MM.1S (cell line): ENCODE data around the gene TMEM62.

ENCODE experiments used
- DNase-seq: peaks from one replicate; pipeline ENCODE4 v3.0.0-alpha.2; 2015
- H2AFZ ChIP-seq: fragments of 300-600 bp; sonication (generic); 2 replicates; pipeline ENCODE4 v1.6.0; 2016; ENCODE audit warnings: antibody characterized with exemption, low read length
- H3F3A ChIP-seq: fragments of 300-600 bp; sonication (generic); 2 replicates; pipeline ENCODE4 v1.6.1; 2016; ENCODE audit warnings: mild to moderate bottlenecking, antibody characterized with exemption, low read length, moderate library complexity, mixed read lengths; ENCODE audit not compliant: insufficient read depth
- H3K27ac ChIP-seq: fragments of 300-600 bp; sonication (generic); 2 replicates; pipeline ENCODE4 v1.5.1; 2016; ENCODE audit warnings: mild to moderate bottlenecking, low read length
- H3K27me3 ChIP-seq: fragments of 300-600 bp; sonication (generic); replicated peaks from 2 replicates; pipeline ENCODE4 v1.6.0; 2016; ENCODE audit warnings: low read length; ENCODE audit not compliant: insufficient read depth
- H3K36me3 ChIP-seq: fragments of 300-600 bp; sonication (generic); replicated peaks from 2 replicates; pipeline ENCODE4 v1.6.1; 2016; ENCODE audit warnings: mild to moderate bottlenecking, low read length, mixed read lengths; ENCODE audit not compliant: insufficient read depth
- H3K4me1 ChIP-seq: fragments of 300-600 bp; sonication (generic); 2 replicates; pipeline ENCODE4 v1.6.1; 2016; ENCODE audit warnings: low read length, mixed read lengths
- H3K4me2 ChIP-seq: fragments of 300-600 bp; sonication (generic); 2 replicates; pipeline ENCODE4 v1.6.0; 2016; ENCODE audit warnings: low read depth, low read length
- H3K4me3 ChIP-seq: fragments of 300-600 bp; sonication (generic); 2 replicates; pipeline ENCODE4 v1.5.1; 2016; ENCODE audit warnings: low read length, mixed read lengths
- H3K79me2 ChIP-seq: fragments of 300-600 bp; sonication (generic); 2 replicates; pipeline ENCODE4 v1.6.1; 2016; ENCODE audit warnings: mixed run types, low read length, mixed read lengths
- H3K9ac ChIP-seq: fragments of 300-600 bp; sonication (generic); 2 replicates; pipeline ENCODE4 v1.6.1; 2016; ENCODE audit warnings: low read length, mixed read lengths
- H3K9me2 ChIP-seq: fragments of 300-600 bp; sonication (generic); replicated peaks from 2 replicates; pipeline ENCODE4 v1.6.1; 2016; ENCODE audit warnings: mild to moderate bottlenecking, low read length, mixed read lengths; ENCODE audit not compliant: insufficient read depth
- H3K9me3 ChIP-seq: fragments of 300-600 bp; sonication (generic); replicated peaks from 2 replicates; pipeline ENCODE4 v1.6.1; 2016; ENCODE audit warnings: mild to moderate bottlenecking, low read length, mixed read lengths; ENCODE audit not compliant: insufficient read depth
- H4K20me1 ChIP-seq: fragments of 300-600 bp; sonication (generic); 2 replicates; pipeline ENCODE4 v1.6.1; 2016; ENCODE audit warnings: mild to moderate bottlenecking, low read length, moderate library complexity, mixed read lengths; ENCODE audit not compliant: insufficient read depth
- EZH2 ChIP-seq: fragments of 300-600 bp; sonication (generic); optimal IDR thresholded peaks from 2 replicates; pipeline ENCODE3; 2017; ENCODE audit warnings: low read depth, mild to moderate bottlenecking, antibody characterized with exemption, low read length, mixed read lengths
- EZH2phosphoT487 ChIP-seq: fragments of 300-600 bp; sonication (generic); IDR thresholded peaks from 2 replicates; pipeline ENCODE4 v1.6.1; 2018; ENCODE audit warnings: antibody characterized with exemption, low read length
- TF ChIP-seq, protein P1 (sequence below): fragments of 300-600 bp; sonication (generic); IDR thresholded peaks from 2 replicates; pipeline ENCODE4 v1.5.1; 2016; ENCODE audit warnings: antibody characterized with exemption, low read length, mixed read lengths

Gene TMEM62

DNA sequence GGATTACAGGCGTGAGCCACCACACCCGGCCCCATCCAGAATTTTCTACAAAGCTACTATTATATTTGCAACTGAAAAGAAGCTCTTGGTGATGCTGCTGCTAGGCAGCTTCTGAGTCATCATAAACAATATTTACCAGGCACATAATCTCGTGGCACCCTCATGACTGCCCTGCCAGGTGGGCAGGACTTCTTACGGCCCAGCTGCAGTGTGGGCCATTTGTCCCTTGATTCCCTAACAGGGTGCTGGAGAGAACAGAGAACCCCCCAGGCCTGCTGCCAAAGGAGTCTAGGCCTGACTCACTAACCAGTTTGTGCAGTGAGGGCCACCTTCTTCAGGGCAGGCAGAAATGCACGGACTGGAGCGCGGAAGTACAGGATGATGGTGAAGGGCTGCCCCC lies 82.6 kb downstream of the TMEM62 start:
- no peak overlapping the region for H3K27ac ChIP-seq
- no peaks in the 10 kb centered on the region for H3K36me3 ChIP-seq
- H3K4me2 ChIP-seq = no peak overlapping the region
- no peaks in the 10 kb centered on the region for H3K9me2 ChIP-seq
- H3K9me3 ChIP-seq = no peaks in the 10 kb centered on the region
- no peaks in the 10 kb centered on the region for H3K27me3 ChIP-seq
- H3K9ac ChIP-seq = no peak overlapping the region
- no peak for DNase-seq
- H2AFZ ChIP-seq = no peak overlapping the region
- no peak for TF ChIP-seq EZH2phosphoT487
- TF ChIP-seq, protein P1, sequence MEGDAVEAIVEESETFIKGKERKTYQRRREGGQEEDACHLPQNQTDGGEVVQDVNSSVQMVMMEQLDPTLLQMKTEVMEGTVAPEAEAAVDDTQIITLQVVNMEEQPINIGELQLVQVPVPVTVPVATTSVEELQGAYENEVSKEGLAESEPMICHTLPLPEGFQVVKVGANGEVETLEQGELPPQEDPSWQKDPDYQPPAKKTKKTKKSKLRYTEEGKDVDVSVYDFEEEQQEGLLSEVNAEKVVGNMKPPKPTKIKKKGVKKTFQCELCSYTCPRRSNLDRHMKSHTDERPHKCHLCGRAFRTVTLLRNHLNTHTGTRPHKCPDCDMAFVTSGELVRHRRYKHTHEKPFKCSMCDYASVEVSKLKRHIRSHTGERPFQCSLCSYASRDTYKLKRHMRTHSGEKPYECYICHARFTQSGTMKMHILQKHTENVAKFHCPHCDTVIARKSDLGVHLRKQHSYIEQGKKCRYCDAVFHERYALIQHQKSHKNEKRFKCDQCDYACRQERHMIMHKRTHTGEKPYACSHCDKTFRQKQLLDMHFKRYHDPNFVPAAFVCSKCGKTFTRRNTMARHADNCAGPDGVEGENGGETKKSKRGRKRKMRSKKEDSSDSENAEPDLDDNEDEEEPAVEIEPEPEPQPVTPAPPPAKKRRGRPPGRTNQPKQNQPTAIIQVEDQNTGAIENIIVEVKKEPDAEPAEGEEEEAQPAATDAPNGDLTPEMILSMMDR = no peak
- no peaks in the 10 kb centered on the region for H3K4me1 ChIP-seq
- H4K20me1 ChIP-seq = no peaks in the 10 kb centered on the region
- H3F3A ChIP-seq = no peaks in the 10 kb centered on the region
- no peak overlapping the region for H3K4me3 ChIP-seq
- H3K79me2 ChIP-seq = no peaks in the 10 kb centered on the region

DNA sequence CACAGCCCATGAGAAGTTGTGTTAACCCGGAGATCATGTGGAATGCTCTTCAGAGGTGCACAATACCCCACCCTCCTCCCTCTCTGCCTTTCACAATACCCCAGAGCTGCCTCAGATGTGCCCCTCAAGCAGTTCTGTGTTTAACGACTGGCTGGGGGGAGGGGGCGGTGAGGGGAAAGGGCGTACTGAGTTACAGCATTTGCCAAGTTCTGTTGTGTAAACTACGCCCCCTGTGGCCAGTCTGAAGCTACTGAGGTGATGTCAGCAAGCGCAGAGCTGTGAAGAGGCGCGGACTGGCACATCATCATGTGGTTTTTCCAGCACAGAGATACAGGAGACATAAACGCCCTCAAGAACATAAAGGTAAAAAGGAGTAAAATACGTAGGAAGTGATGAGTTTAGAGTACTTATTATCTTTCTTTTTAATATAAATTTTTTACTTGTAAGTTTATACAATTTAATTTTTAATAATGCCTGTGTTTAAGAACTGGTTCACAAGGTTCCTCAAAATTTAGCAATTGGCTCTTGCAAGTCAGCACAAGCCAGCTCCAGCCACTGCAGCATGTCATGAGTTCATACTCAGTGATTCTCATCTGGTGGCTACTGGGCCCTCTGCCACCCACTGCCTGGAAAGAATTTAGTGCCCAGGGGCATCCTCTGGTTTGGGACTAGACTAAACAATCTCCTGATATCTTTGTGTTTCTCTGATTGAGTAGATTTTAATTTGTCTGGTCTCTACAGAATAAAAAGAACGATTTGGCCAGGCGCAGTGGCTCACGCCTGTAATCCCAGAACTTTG lies 85.7 kb downstream of the TMEM62 start:
- TF ChIP-seq EZH2 (no peak), EZH2phosphoT487 (no peak)
- TF ChIP-seq, protein P1 = no peak
- Histone ChIP-seq H3K9me2 (no peaks in the 10 kb centered on the region), H4K20me1 (no peaks in the 10 kb centered on the region), H3K9ac (no peak overlapping the region), H3K27me3 (no peaks in the 10 kb centered on the region), H3K79me2 (no peaks in the 10 kb centered on the region), H3K4me2 (no peak overlapping the region), H3K27ac (no peak overlapping the region), H3K9me3 (no peaks in the 10 kb centered on the region), H3F3A (no peaks in the 10 kb centered on the region), H3K36me3 (no peaks in the 10 kb centered on the region), H3K4me3 (no peak overlapping the region), H3K4me1 (no peaks in the 10 kb centered on the region), H2AFZ (no peak overlapping the region)
- no peak for DNase-seq

DNA sequence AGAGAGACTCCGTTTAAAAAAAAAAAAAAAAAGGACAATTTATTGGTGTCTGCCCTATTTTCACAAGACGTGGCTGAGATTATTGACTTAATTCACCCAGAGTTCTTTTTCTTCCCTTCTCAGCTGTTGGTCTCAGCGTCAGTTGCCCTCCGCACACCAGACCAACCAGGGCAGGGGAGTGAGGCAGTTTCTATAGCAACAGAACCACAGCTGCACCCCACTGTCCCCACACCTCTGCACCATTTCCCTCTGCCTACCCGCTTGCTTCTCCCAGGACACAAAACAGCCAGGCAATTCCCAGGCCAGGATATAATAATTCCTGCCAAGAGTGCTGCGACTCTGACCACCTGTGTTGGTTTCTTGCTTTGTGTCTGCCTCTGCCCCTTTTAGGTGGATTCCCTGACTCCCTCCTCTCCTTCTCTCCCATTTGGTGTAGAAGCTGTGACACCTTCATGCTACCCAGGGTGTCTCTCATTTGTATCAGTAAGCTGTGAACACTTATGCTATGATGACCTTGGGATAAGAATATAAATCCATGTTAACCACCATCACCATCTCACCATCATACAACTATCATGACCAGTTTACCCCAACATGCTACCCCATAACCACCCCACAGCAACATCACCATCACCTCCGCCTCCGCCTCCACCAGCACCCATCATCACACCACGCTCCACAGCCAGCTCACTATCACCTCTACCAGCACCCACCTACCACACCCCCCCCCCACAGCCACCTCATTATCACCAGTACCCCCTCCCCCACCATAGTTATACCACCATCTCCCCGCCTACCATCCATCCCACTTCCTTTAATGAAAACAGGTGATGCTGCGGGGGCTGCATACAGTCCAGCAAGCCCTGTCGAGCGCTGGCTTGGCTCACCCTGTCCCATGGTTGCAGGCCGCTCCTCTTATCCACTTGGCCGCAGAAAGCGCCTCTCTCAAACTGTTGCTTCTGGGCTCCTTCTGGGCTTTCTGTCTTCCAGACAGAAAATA lies 86.8 kb downstream of the TMEM62 start:
- Histone ChIP-seq H3K79me2 (no peaks in the 10 kb centered on the region), H3F3A (no peaks in the 10 kb centered on the region), H3K4me3 (no peak overlapping the region), H3K9me2 (no peaks in the 10 kb centered on the region), H3K9ac (no peak overlapping the region), H3K4me1 (no peaks in the 10 kb centered on the region), H3K36me3 (no peaks in the 10 kb centered on the region), H3K4me2 (no peak overlapping the region), H3K27me3 (no peaks in the 10 kb centered on the region), H3K9me3 (no peaks in the 10 kb centered on the region), H4K20me1 (no peaks in the 10 kb centered on the region), H3K27ac (no peak overlapping the region), H2AFZ (no peak overlapping the region)
- DNase-seq = no peak
- TF ChIP-seq EZH2 = no peak
- TF ChIP-seq, protein P1 = no peak
- TF ChIP-seq EZH2phosphoT487 = no peak
